Measurements from ENCODE around the gene BACH1. TPM values are rescaled to one million over a fixed set of nuclear protein-coding genes. Genes with fewer than 3 reads are reported as not detected.
"Not testable (repeated sequence)": the region's sequence is repeated elsewhere in the genome, so short reads cannot be mapped to it uniquely, and the experiment has no call there.

The BACH1 gene
- total RNA-seq, 1 experiment from 2014 or later, result 48.7 TPM

DNA sequence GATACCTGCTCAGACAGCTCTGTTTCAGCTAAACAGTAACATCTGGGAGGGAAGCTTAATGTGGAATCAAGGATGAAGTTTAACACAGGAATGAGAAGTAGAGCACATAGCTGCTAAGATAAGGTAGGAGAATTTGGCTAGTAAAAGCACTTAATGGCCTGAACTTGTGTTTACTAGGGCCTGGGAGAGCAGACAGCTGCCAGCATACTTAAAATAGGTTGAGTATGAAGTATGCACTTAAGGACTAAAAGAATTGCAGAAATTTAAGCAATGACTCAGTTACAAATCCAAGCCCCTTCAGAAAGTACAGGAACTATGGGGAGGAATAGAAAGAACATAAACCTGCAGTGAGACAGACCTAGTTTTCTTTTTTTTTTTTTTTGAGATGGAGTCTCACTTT is 53.0 kb downstream of the BACH1 start:
- no peak for TF ChIP-seq SMAD3 (CRISPR knock-in tag; IDR thresholded peaks at IDR 0.05; ENCODE audit: borderline replicate concordance)
- TF ChIP-seq, protein P1, sequence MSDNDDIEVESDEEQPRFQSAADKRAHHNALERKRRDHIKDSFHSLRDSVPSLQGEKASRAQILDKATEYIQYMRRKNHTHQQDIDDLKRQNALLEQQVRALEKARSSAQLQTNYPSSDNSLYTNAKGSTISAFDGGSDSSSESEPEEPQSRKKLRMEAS (CRISPR knock-in tag; IDR thresholded peaks at IDR 0.05), result no peak
- TF ChIP-seq PRRX2 (CRISPR knock-in tag; IDR thresholded peaks at IDR 0.05), result no peak
- no peak for TF ChIP-seq ZNF121 (CRISPR knock-in tag; IDR thresholded peaks at IDR 0.05)
- no peak for TF ChIP-seq ESRRA (CRISPR knock-in tag; IDR thresholded peaks at IDR 0.05; ENCODE audit: borderline replicate concordance)
- TF ChIP-seq, protein P2, sequence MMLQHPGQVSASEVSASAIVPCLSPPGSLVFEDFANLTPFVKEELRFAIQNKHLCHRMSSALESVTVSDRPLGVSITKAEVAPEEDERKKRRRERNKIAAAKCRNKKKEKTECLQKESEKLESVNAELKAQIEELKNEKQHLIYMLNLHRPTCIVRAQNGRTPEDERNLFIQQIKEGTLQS (CRISPR knock-in tag; conservative IDR thresholded peaks at IDR 0.05), result no peak
- TF ChIP-seq GRHL2 (CRISPR knock-in tag; IDR thresholded peaks at IDR 0.05; ENCODE audit: insufficient replicate concordance, severe bottlenecking), result no peak
- TF ChIP-seq, protein P3, sequence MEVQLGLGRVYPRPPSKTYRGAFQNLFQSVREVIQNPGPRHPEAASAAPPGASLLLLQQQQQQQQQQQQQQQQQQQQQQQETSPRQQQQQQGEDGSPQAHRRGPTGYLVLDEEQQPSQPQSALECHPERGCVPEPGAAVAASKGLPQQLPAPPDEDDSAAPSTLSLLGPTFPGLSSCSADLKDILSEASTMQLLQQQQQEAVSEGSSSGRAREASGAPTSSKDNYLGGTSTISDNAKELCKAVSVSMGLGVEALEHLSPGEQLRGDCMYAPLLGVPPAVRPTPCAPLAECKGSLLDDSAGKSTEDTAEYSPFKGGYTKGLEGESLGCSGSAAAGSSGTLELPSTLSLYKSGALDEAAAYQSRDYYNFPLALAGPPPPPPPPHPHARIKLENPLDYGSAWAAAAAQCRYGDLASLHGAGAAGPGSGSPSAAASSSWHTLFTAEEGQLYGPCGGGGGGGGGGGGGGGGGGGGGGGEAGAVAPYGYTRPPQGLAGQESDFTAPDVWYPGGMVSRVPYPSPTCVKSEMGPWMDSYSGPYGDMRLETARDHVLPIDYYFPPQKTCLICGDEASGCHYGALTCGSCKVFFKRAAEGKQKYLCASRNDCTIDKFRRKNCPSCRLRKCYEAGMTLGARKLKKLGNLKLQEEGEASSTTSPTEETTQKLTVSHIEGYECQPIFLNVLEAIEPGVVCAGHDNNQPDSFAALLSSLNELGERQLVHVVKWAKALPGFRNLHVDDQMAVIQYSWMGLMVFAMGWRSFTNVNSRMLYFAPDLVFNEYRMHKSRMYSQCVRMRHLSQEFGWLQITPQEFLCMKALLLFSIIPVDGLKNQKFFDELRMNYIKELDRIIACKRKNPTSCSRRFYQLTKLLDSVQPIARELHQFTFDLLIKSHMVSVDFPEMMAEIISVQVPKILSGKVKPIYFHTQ (CRISPR knock-in tag; IDR thresholded peaks at IDR 0.05), result no peak
- CTCF ChIA-PET, result no interaction called here
- POLR2A ChIA-PET, result no interaction called here
- ATAC-seq (no peak), DNase-seq (ENCODE audit: low spot score) (no peak)
- H3K27me3 Mint-ChIP-seq (ENCODE audit: low read depth), result no peaks in the 10 kb centered on the region
- peaks cover 43% of the 10 kb centered on the region for H3K36me3 Mint-ChIP-seq
- peaks cover 31% of the 10 kb centered on the region for H3K9me3 Mint-ChIP-seq
- no peak overlapping the region for H3K4me3 Mint-ChIP-seq
- no peaks in the 10 kb centered on the region; the same call in 1 of the 2 replicates for H3K4me1 Mint-ChIP-seq
- H3K27ac Mint-ChIP-seq, result no peak overlapping the region

DNA sequence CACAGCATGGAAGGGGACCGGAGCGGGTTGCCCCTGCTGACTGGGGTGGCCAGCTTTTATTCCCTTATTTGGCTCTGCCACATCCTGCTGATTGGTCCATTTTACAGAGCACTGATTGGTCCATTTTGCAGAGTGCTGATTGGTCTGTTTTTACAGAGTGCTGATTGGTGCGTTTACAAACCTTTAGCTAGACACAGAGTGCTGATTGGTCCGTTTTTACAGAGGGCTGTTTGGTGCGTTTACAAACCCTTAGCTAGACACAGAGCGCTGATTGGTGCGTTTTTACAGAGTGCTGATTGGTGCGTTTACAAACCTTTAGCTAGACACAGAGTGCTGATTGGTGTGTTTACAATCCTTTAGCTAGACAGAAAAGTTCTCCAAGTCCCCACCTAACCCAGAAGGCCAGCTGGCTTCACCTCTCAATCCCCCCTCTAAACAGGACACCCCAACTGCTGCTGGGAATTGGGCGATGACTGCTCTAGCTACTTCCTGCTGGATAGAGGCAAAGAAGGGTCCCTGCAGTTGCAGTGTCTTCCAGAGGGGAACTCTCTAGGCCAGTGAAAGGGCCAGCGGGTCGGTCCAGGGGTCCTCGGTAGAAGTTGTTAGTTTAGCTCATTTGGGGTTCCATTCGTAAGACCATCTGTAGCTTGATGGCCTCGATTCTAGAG is 56.5 kb downstream of the BACH1 start:
- Mint-ChIP-seq H3K36me3 (peaks cover 43% of the 10 kb centered on the region), H3K9me3 (peaks cover 31% of the 10 kb centered on the region)
- H3K27me3 Mint-ChIP-seq (ENCODE audit: low read depth); H3K4me3 Mint-ChIP-seq; DNase-seq (ENCODE audit: low spot score); ATAC-seq; POLR2A ChIA-PET; H3K4me1 Mint-ChIP-seq; CTCF ChIA-PET; H3K27ac Mint-ChIP-seq: not testable (repeated sequence)

DNA sequence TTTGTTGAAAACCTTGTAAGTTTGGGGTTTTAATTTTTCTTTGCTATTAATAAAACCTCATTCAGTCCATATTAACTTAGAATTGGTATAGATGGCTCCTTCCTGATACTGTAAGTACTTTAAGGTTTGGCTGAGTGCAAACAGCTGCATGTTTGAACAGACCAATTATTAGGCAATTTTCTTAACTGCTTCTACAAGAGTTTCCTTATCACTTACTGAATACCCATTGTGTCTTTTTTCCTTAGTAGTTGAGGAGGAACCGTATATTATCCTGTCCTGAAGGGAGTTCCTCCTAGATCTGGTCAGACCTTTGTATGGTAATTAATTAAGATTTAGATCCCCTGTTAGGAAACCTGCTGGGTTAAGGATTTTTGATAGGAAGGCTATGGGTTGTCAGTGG is 57.6 kb downstream of the BACH1 start:
- H3K4me1 Mint-ChIP-seq; CTCF ChIA-PET; H3K27me3 Mint-ChIP-seq (ENCODE audit: low read depth); H3K4me3 Mint-ChIP-seq; DNase-seq (ENCODE audit: low spot score); ATAC-seq; H3K27ac Mint-ChIP-seq; POLR2A ChIA-PET: not testable (repeated sequence)
- H3K36me3 Mint-ChIP-seq, result peaks cover 43% of the 10 kb centered on the region
- peaks cover 31% of the 10 kb centered on the region for H3K9me3 Mint-ChIP-seq

DNA sequence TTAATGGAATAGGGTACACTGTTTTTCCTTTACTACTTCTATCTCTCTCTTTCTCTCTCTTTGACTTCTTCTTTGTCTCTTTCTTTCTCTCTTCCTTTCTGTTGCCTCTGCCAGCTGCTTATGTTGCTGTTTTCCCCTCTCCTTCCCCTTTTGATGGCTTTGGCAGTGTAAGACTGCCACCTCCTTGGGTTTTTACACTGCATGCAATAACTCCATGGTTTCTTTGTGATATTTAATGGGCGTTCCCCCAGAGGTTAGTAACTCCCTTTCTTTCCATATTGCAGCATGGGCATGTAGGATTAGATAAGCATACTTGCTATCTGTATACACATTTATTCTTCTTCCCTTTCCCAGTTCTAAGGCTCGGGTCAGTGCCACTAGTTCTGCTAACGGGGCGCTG is 58.1 kb downstream of the BACH1 start:
- POLR2A ChIA-PET; CTCF ChIA-PET; H3K27ac Mint-ChIP-seq; H3K4me3 Mint-ChIP-seq; H3K27me3 Mint-ChIP-seq (ENCODE audit: low read depth); DNase-seq (ENCODE audit: low spot score); ATAC-seq; H3K4me1 Mint-ChIP-seq: not testable (repeated sequence)
- H3K9me3 Mint-ChIP-seq, result peaks cover 31% of the 10 kb centered on the region
- H3K36me3 Mint-ChIP-seq, result peaks cover 38% of the 10 kb centered on the region

DNA sequence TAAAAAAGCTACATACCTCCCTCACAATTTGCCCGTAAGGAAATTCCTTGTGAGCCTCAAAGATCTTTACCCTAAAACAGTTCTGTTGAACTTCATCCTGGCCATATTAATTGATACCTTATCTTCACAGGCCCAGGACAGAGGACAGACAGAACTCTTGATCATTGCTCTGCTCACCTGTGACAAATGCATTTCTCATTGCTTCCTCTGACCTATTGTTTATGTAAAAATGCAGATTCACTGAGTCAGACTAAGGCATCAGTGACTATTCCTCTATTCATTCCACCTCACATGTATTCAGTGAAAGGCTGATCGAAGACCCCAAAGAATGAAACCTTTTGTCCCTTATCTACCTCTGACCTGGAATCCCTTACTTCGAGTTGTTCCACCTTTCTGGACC is 61.0 kb downstream of the BACH1 start:
- Mint-ChIP-seq H3K4me3 (no peak overlapping the region), H3K4me1 (no peaks in the 10 kb centered on the region; the same call in 1 of the 2 replicates), H3K27ac (no peak overlapping the region), H3K9me3 (peaks cover 12% of the 10 kb centered on the region), H3K27me3 (ENCODE audit: low read depth) (no peaks in the 10 kb centered on the region), H3K36me3 (peaks cover 13% of the 10 kb centered on the region)
- DNase-seq (ENCODE audit: low spot score) (no peak), ATAC-seq (no peak)
- CTCF ChIA-PET, result interaction anchor here (1.2 to 2.7 kb wide), 2 partner anchors 13 to 17 kb away, joined by 4 to 12 read pairs; no protein-coding TSS in a partner anchor
- POLR2A ChIA-PET, result no interaction called here
- TF ChIP-seq, protein P4, sequence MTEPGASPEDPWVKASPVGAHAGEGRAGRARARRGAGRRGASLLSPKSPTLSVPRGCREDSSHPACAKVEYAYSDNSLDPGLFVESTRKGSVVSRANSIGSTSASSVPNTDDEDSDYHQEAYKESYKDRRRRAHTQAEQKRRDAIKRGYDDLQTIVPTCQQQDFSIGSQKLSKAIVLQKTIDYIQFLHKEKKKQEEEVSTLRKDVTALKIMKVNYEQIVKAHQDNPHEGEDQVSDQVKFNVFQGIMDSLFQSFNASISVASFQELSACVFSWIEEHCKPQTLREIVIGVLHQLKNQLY (CRISPR knock-in tag; IDR thresholded peaks at IDR 0.05), result no peak
- TF ChIP-seq, protein P5, sequence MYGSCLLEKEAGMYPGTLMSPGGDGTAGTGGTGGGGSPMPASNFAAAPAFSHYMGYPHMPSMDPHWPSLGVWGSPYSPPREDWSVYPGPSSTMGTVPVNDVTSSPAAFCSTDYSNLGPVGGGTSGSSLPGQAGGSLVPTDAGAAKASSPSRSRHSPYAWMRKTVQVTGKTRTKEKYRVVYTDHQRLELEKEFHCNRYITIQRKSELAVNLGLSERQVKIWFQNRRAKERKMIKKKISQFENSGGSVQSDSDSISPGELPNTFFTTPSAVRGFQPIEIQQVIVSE (CRISPR knock-in tag; IDR thresholded peaks at IDR 0.05; ENCODE audit: borderline replicate concordance), result no peak
- TF ChIP-seq, protein P6, sequence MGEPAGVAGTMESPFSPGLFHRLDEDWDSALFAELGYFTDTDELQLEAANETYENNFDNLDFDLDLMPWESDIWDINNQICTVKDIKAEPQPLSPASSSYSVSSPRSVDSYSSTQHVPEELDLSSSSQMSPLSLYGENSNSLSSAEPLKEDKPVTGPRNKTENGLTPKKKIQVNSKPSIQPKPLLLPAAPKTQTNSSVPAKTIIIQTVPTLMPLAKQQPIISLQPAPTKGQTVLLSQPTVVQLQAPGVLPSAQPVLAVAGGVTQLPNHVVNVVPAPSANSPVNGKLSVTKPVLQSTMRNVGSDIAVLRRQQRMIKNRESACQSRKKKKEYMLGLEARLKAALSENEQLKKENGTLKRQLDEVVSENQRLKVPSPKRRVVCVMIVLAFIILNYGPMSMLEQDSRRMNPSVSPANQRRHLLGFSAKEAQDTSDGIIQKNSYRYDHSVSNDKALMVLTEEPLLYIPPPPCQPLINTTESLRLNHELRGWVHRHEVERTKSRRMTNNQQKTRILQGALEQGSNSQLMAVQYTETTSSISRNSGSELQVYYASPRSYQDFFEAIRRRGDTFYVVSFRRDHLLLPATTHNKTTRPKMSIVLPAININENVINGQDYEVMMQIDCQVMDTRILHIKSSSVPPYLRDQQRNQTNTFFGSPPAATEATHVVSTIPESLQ (CRISPR knock-in tag; IDR thresholded peaks at IDR 0.05), result no peak
- TF ChIP-seq, protein P7, sequence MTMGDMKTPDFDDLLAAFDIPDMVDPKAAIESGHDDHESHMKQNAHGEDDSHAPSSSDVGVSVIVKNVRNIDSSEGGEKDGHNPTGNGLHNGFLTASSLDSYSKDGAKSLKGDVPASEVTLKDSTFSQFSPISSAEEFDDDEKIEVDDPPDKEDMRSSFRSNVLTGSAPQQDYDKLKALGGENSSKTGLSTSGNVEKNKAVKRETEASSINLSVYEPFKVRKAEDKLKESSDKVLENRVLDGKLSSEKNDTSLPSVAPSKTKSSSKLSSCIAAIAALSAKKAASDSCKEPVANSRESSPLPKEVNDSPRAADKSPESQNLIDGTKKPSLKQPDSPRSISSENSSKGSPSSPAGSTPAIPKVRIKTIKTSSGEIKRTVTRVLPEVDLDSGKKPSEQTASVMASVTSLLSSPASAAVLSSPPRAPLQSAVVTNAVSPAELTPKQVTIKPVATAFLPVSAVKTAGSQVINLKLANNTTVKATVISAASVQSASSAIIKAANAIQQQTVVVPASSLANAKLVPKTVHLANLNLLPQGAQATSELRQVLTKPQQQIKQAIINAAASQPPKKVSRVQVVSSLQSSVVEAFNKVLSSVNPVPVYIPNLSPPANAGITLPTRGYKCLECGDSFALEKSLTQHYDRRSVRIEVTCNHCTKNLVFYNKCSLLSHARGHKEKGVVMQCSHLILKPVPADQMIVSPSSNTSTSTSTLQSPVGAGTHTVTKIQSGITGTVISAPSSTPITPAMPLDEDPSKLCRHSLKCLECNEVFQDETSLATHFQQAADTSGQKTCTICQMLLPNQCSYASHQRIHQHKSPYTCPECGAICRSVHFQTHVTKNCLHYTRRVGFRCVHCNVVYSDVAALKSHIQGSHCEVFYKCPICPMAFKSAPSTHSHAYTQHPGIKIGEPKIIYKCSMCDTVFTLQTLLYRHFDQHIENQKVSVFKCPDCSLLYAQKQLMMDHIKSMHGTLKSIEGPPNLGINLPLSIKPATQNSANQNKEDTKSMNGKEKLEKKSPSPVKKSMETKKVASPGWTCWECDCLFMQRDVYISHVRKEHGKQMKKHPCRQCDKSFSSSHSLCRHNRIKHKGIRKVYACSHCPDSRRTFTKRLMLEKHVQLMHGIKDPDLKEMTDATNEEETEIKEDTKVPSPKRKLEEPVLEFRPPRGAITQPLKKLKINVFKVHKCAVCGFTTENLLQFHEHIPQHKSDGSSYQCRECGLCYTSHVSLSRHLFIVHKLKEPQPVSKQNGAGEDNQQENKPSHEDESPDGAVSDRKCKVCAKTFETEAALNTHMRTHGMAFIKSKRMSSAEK (CRISPR knock-in tag; IDR thresholded peaks at IDR 0.05; ENCODE audit: borderline replicate concordance), result no peak

All from WTC11 (cell line).